GM12875 (cell line): Measurements from ENCODE around the gene FMO4.
"Not testable (repeated sequence)": the region's sequence is repeated elsewhere in the genome, so short reads cannot be mapped to it uniquely, and the experiment has no call there.

Experiments
- H3K4me3 ChIP-seq: one replicate; pipeline ENCODE4 v1.5.1; 2011; ENCODE audit warnings: low read depth, low read length, control low read depth
- TF ChIP-seq, protein P1 (sequence below): IDR thresholded peaks from 2 replicates; pipeline ENCODE4 v1.5.1; 2011; ENCODE audit warnings: low read depth, mild to moderate bottlenecking, control low read depth, inconsistent platforms, low read length, moderate library complexity, borderline replicate concordance; ENCODE audit not compliant: insufficient read depth

Gene FMO4

DNA sequence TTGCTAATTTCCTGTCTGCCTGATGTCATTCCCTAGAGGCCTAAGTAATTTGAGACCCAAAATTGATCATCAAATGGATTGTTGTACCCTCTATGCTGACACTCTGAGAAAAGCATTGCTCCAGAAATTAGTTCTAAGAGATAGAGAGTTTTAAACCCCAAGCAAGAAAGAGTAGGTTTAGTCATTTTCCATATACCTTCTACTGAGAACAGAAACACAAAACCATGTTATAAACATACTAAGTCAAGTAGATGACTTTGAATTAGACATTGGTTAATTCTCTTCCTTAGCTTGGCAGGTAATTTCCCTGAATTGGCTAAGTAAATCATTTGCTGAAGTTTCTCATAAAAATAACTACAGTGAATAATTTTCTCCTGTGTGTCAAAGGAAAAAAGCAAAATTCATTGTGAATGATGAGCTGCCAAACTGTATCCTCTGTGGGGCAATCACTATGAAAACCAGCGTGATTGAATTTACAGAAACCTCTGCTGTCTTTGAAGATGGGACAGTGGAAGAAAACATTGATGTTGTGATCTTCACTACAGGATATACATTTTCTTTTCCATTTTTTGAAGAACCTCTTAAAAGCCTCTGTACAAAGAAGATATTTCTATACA is 20.1 kb downstream of the FMO4 start:
- TF ChIP-seq, protein P1, sequence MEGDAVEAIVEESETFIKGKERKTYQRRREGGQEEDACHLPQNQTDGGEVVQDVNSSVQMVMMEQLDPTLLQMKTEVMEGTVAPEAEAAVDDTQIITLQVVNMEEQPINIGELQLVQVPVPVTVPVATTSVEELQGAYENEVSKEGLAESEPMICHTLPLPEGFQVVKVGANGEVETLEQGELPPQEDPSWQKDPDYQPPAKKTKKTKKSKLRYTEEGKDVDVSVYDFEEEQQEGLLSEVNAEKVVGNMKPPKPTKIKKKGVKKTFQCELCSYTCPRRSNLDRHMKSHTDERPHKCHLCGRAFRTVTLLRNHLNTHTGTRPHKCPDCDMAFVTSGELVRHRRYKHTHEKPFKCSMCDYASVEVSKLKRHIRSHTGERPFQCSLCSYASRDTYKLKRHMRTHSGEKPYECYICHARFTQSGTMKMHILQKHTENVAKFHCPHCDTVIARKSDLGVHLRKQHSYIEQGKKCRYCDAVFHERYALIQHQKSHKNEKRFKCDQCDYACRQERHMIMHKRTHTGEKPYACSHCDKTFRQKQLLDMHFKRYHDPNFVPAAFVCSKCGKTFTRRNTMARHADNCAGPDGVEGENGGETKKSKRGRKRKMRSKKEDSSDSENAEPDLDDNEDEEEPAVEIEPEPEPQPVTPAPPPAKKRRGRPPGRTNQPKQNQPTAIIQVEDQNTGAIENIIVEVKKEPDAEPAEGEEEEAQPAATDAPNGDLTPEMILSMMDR: no peak
- H3K4me3 ChIP-seq: no peak overlapping the region

DNA sequence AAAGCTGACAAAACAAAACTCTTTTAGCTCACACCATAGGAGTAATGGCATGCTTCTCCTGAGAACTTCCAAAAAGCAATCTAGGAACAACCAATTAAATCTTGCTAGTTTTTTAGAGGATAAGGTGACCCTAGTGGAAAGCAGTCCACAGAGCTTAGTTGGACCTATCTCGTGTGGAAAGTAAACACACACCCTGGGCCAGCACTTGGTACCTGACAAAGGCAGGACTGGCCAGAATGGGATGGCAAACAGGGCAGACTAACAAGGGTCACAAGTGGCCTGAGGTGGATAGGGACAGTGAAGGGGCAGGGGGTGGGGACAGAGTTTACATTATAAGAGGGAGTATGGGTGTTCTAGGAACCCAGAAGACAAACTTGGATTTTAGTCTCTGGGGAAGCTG is 22.0 kb downstream of the FMO4 start:
- TF ChIP-seq, protein P1: no peak
- H3K4me3 ChIP-seq: no peak overlapping the region

DNA sequence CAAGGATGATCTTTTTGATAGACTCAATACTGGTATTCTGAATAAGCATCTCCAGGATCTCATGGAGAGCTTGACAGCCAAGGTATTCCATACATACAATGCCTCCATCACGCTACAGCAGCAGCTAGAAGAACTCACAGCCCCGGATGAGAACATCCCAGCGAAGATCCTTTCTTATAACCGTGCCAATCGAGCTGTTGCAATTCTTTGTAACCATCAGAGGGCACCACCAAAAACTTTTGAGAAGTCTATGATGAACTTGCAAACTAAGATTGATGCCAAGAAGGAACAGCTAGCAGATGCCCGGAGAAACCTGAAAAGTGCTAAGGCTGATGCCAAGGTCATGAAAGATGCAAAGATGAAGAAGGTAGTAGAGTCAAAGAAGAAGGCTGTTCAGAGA is 25.4 kb downstream of the FMO4 start:
- H3K4me3 ChIP-seq: not testable (repeated sequence)

DNA sequence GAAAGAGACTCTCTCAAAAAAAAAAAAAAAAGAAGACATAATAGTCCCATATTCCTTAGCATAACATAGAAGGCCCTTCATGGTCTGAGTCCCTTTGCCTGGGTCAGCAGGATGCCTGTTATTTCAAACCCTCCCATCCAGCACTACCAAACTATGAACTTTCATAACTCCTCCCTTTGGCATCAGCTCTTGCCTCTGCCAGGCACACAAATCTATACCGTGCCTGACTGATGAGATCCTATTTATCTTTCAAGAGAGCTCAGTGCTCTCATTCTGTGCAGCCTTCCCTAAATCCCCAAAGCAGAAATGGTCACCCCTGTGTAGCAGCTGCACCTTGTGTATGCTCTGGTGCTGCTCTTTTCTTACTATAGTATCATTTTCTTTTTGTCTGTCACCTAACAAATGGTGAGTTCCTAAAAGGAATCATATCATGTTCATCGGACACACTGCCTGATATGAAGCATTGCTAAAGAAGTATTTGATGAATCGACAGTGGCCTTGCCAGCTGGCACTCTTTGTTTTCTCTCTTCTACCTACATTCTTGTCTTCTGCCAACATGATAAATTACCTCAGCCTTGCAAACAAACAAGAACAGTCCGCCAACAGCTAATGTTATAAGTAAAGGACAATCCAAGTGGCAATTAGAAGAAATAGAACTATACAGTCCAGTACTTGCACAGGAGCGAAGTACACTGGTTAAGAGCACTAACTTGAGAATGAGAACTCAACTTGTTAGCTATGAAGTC is 29.9 kb downstream of the FMO4 start:
- H3K4me3 ChIP-seq: no peak overlapping the region
- TF ChIP-seq, protein P1: no peak

DNA sequence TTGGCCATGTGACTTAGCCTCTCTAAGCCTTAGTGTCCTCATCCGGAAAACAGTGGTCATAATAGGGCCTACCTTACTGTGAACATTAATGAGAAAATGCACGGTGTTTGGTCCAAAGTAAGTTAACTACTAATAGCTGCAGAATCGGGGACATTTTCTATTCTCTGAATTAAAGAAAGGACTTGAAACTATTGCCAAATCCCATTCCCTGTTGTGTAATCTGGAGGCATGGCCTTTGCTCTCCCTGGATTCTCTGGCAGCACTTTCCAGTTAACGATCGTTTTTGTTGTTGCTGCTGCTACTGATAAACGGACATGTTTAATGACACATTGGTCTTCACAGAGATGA is 30.5 kb downstream of the FMO4 start:
- TF ChIP-seq, protein P1: no peak
- H3K4me3 ChIP-seq: no peak overlapping the region

DNA sequence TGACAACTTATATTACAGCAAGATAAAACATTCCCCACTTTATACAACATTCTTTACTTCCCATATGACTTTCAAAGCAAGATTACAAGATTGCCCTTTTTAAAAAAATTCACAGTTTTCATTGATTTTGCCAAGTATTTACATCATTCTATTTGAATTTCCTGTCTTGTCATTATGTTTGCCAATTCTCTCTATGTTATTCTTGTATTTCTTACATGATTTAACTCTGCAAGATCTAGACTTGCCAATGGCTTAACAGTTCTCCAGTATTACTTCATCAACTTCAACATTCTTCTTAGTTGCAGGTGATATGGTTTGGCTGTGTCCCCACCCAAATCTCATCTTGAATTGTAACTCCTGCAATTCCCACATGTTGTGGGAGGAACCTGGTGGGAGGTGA is 31.6 kb downstream of the FMO4 start:
- H3K4me3 ChIP-seq: no peak overlapping the region
- TF ChIP-seq, protein P1: no peak

DNA sequence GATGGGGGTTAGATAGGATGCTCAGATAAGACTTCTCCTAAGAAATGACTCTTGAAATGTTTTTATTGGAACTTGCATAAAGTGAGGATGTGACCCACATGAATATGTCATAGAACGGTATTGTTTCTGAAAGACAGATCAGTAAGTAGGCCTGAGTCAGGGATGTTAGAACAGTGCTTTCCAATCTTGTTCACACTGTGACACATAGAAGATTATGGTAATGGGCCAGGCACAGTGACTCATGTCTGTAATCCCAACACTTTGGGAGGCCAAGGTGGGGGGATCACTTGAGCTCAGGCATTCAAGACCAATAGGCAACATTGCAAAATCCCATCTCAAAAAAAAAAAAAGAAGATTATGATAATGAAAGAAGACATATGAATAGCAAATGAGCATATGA is 32.9 kb downstream of the FMO4 start:
- TF ChIP-seq, protein P1: no peak
- no peak overlapping the region for H3K4me3 ChIP-seq

DNA sequence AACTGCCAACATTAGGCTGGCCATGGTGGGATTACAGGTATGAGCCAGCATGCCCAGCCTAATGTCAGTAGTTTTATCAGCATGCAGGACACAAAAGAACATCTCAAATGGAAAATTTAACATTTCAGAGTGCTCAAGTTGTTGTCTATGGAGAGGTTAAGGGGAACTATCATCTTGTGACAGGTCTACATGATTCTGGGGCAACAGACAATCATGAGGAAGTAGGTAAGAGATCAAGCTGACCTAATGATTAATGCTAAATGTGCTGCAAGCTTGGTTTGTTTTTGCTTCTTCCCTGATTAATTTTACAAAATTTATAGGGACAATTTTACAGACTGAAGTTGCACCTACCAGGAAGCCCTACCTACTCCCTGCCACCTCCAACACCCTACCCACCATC is 36.6 kb downstream of the FMO4 start:
- TF ChIP-seq, protein P1: no peak
- no peak overlapping the region for H3K4me3 ChIP-seq
